ENCODE results near the gene FMN1.

The FMN1 gene

GRCh38 chr15:33198541-33198940, 4.0 kb upstream of the FMN1 start:
- DNase-seq (ENCODE audit: low spot score): no peak

DNA sequence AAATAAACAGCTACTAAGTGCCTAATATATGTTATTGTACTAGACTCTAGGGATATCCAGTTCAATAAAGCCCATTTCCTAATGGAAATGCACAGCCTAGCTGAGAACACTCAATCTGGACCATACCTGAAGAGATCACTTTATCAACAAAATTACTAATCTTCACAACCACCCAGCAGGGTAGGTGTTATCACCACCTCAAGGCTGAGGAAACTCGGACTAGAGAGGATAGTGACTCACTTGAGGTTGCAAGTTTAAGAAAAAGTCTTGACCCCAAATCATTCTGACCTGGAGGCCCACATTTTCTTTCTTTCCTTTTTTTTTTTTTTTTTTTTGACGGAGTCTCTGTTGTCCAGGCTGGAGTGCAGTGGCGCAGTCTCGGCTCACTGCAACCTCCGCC, 3.1 kb upstream of the FMN1 start:
- DNase-seq (ENCODE audit: low spot score): no peak

GRCh38 chr15:33194237-33194636, 277 bp downstream of the FMN1 start:
- no peak for DNase-seq (ENCODE audit: low spot score)

- no peak for DNase-seq (ENCODE audit: low spot score)
Measured at GRCh38 chr15:33191591-33191990, 2.9 kb downstream of the FMN1 start.

GRCh38 chr15:33190539-33190938, 4.0 kb downstream of the FMN1 start:
- DNase-seq (ENCODE audit: low spot score): no peak

DNA sequence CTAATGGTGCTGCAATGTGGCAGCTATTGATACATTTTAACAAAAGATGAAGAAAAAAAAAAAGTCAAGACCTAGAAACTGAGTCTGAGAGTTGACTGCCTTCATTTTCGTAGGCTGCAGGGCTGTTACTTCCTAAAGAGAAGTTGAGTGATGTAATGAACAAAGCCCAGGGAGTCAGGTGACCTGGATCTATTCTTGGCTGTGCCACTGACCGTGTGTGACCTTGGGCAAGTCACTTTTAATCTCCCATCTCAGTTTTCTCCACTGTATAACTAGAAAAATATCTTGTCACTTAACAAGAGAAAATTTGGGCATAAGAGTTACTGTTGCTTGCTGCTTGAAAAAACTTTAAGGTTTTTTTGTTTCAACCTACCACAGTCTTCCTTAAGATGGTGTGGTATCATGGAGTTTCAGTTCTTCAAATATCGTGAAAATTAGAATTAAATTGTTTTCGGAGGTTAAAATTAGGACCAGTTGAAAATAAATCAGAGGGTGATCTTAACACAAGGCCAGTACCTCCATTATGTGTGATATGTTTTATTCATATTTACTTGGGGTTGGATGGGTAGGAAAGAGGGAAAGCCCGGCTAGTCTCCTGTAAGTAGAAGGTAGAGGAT, 5.8 kb downstream of the FMN1 start:
- DNase-seq (ENCODE audit: low spot score): no peak

DNA sequence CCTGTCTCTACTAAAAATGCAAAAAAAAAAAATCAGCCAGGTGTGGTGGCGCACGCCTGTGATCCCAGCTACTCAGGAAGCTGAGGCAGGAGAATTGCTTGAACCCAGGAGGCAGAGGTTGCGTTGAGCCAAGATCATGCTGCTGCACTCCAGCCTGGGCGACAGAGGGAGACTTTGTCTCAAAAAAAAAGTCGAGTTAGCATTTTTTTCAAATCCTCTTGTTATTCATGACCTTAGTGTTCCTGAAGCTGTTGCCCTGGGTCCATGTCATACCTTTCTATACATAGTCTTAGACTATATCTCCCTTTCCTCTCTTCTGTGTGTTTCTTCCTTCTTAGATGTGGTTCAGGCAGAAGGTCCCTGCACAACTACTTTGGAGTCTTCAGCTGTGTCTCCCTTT, 6.4 kb downstream of the FMN1 start:
- no peak for DNase-seq (ENCODE audit: low spot score)

DNA sequence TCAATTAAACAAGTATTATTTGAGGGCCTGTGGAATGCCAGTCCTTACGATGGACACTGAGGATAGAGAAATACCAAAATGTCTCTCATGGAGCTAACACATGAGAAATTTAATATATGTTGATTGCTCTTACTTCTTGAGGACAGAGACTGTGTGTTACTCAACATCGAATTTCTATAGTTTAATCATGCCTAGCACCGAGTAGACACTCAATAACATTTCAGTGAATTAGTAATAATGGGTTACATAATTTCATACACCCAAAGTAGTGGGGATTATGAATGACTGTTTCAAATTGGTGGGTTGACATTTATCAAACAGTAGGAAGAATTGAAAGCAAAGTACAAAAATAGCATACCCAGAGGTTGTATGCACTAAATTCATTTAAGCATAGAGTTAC, 11.2 kb downstream of the FMN1 start:
- DNase-seq (ENCODE audit: low spot score): no peak

- no peak for DNase-seq (ENCODE audit: low spot score)
Measured at GRCh38 chr15:33182926-33183325, 11.6 kb downstream of the FMN1 start.

DNA sequence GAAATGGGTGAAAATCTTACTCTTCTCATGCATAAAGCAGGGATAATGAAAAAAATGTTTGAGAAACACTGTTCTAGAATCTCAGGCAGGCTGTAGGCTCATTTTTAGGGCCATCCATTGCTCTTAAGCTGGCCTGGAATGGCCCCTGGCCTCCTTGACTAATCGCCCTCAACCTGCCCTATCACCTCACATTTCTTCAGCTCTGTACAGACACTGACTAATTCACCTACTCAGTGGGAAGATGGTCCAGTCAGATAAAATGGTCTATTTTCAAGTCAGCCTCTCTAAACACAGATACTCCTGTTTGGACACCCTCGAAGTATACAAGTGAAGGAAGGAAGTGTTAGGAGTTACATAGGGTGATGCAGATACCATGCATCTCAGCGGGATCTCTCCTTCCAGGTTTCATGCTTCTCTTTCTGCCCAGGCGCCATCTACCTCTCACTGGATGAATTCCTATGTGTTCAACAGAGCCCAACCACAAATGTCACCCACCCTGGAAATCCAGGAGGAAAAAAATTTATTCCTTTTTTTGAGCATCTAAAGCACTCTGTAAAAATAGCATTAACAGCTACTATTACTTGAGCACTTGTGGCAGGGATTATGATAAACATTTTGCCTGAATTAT, 12.1 kb downstream of the FMN1 start:
- DNase-seq (ENCODE audit: low spot score): no peak

- DNase-seq (ENCODE audit: low spot score): no peak
Measured at GRCh38 chr15:33179874-33180273, 14.6 kb downstream of the FMN1 start.

GRCh38 chr15:33171202-33171601, 23.3 kb downstream of the FMN1 start:
- DNase-seq (ENCODE audit: low spot score): no peak

- DNase-seq (ENCODE audit: low spot score): no peak
Measured at GRCh38 chr15:33169625-33170024, 24.9 kb downstream of the FMN1 start.

- no peak for DNase-seq (ENCODE audit: low spot score)
Measured at GRCh38 chr15:33168444-33168843, 26.1 kb downstream of the FMN1 start.

GRCh38 chr15:33163816-33164215, 30.7 kb downstream of the FMN1 start:
- DNase-seq (ENCODE audit: low spot score): no peak

DNA sequence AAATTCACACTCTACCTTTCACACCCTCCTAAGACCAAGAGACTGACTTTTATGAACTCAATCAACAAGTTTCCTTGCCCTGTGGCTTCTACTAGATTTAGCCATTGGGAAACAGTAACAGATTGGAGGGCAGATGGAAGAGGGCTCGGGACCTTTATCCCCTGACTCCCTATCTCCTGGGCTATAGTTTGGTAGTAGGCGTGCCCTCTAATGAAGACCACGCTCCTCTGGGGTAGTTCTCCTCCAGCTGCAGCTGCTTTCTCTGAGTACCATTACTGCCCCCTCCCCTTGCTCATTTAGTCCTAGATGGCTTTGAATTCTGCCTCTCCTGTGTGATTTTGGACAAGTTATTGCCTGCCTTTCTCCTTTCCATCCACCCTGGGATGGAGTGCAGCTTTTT, 33.3 kb downstream of the FMN1 start:
- no peak for DNase-seq (ENCODE audit: low spot score)

DNA sequence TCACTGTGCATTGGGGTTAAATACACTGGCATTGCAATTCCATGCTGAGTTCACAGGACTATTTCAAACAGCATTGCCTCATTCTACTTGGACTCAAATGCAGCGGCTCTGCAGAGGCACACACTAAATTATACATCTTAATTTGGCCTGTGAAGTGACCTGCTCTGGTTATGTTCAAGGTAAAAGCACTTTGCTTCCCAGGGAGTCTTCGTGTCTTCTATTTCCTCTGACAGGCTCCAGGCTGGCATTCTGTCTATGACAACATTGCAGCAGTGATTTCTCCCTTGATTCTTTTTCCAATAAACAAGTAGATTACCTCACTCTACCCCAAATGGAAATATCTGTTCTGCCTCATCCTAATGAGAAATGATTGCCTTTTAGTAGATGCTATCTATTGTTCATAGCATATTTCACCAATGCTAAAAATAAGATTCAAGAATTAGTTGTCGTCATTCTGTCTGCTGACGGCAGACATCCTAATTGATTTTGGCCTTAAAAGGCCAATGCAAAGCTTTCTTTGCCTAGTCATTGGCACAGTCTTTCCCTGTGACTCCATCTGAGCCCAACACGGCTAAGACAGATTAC, 33.8 kb downstream of the FMN1 start:
- DNase-seq (ENCODE audit: low spot score): no peak

- DNase-seq (ENCODE audit: low spot score): no peak
Measured at GRCh38 chr15:33159726-33160453, 34.6 kb downstream of the FMN1 start.

- DNase-seq (ENCODE audit: low spot score): no peak
Measured at GRCh38 chr15:33158366-33158765, 36.1 kb downstream of the FMN1 start.

DNA sequence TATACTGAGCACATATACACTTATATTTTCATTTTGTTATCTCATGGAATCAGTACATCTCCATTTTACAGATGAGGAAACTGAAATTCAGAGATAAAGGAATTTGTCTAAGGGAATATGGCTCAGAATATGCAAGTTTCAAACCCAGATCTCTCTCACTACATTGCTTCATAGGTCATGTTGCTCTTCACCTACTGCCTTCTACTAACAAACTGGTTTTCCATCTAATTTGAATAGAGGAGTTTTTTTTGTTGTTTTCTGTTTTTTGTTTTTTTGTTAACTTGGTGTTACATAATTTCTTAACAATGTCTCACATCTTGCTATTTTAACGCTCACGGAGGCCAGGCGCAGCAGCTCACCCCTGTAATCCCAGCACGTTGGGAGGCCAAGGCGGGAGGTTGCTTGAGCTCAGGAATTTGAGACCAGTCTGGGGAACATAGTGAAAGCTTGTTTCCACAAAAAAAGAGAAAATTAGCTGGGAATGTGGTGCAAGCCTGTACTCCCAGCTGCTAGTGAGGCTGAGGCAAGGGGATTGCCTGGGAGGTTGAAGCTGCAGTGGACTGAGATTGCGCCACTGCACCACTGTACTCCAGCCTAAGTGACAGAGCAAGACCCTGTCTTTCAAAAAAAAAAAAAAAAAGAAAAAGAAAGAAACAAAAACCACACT, 37.0 kb downstream of the FMN1 start:
- DNase-seq (ENCODE audit: low spot score): no peak

DNA sequence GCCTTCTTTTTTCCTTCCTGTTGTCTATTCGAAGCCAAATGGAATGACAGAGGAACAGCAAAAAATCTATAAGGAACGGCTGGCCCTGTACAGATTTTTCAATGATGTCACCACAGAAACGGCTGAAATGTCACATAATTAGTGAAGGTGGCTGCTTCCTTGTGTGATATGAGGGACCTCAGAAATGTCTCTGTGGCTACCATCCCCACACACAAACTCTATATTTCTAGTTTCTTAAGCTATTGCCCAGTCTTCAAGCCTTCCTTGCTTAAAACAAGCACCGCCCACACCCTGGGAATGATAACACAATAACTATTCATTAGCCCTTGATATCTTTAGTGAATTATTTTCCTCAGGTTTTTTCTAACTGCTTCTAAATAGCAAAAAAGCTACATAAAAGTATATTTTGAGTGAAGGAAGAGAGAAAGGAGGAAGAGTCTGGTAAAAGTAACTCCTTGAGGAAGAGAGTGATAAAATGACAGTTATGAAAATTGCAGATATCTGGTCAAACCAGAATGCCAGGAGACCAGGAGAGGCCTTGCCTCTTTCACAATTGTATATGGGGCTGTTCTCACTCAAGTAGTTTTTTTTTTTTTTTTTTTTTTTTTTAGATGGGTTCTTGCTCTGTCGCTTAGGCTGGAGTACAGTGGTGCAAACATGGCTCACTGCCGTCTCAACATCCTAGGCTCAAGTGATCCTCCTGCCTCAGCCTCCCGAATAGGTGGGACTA, 38.7 kb downstream of the FMN1 start:
- DNase-seq (ENCODE audit: low spot score): no peak

Data from hepatic stellate cell (primary cell).